OCI-LY7 (cell line): ENCODE results near the gene MCF2L2. TPM values are rescaled to one million over a fixed set of nuclear protein-coding genes. Genes with fewer than 3 reads are reported as not detected.

Experiments
- BruUV-seq: library from RNA; stranded (reverse); fragments of 400-500 nt; replicated peaks from 2 replicates; lab custom pipeline; 2021; lab: Mats Ljungman, UMichigan
- CTCF ChIA-PET: fragments of 300-600 bp; sonication (Branson Sonifier 250); formaldehyde crosslinking; loops from one replicate; lab custom pipeline; 2022; ENCODE audit warnings: antibody characterized with exemption; ENCODE audit not compliant: unreplicated experiment; lab: Charles Lee
- POLR2A ChIA-PET: fragments of 300-600 bp; sonication (Branson Sonifier 250); formaldehyde crosslinking; loops from one replicate; lab custom pipeline; 2022; ENCODE audit warnings: antibody characterized with exemption; lab: Charles Lee
- DNase-seq: peaks from one replicate; pipeline ENCODE4 v3.0.0-alpha.2; 2015; ENCODE audit warnings: low spot score
- H2AFZ ChIP-seq: fragments of 200-600 bp; sonication (generic), shearing (Covaris generic); 2 replicates; pipeline ENCODE4 v1.6.1; 2014; ENCODE audit warnings: mild to moderate bottlenecking, antibody characterized with exemption, low read length, moderate library complexity
- H3K27ac ChIP-seq: fragments of 200-600 bp; sonication (generic); 2 replicates; pipeline ENCODE4 v1.5.1; 2014; ENCODE audit warnings: mixed run types, low read depth, mild to moderate bottlenecking, moderate library complexity, low read length, inconsistent platforms; ENCODE audit not compliant: poor library complexity, severe bottlenecking
- H3K36me3 ChIP-seq: fragments of 200-600 bp; sonication (generic); 2 replicates; pipeline ENCODE4 v1.6.1; 2014; ENCODE audit warnings: mild to moderate bottlenecking, antibody characterized with exemption, low read length, moderate library complexity, mixed read lengths; ENCODE audit not compliant: insufficient read depth
- H3K4me1 ChIP-seq: fragments of 200-600 bp; sonication (generic); 2 replicates; pipeline ENCODE4 v1.5.1; 2014; ENCODE audit warnings: mild to moderate bottlenecking, low read length; ENCODE audit not compliant: insufficient read depth, poor library complexity, severe bottlenecking
- H3K4me2 ChIP-seq: fragments of 200-600 bp; sonication (generic); 2 replicates; pipeline ENCODE4 v1.6.1; 2014; ENCODE audit warnings: mild to moderate bottlenecking, low read length
- H3K4me3 ChIP-seq: fragments of 200-600 bp; sonication (generic); 2 replicates; pipeline ENCODE4 v1.5.1; 2014; ENCODE audit warnings: mild to moderate bottlenecking, low read depth, low read length; ENCODE audit not compliant: poor library complexity, severe bottlenecking
- H3K79me2 ChIP-seq: fragments of 200-600 bp; sonication (generic); 2 replicates; pipeline ENCODE4 v1.6.1; 2016; ENCODE audit warnings: low read depth, mild to moderate bottlenecking, low read length, moderate library complexity, mixed read lengths; ENCODE audit not compliant: insufficient read depth
- H3K9me2 ChIP-seq: fragments of 200-600 bp; sonication (generic); 2 replicates; pipeline ENCODE4 v1.6.1; 2016; ENCODE audit warnings: mild to moderate bottlenecking, low read length, mixed read lengths; ENCODE audit not compliant: insufficient read depth
- H3K9me3 ChIP-seq: fragments of 200-600 bp; sonication (generic); 2 replicates; pipeline ENCODE4 v1.6.1; 2014; ENCODE audit warnings: mild to moderate bottlenecking, mixed run types, low read length, mixed read lengths
- H4K20me1 ChIP-seq: fragments of 200-600 bp; sonication (generic); 2 replicates; pipeline ENCODE4 v1.6.1; 2014; ENCODE audit warnings: mild to moderate bottlenecking, antibody characterized with exemption, low read length, moderate library complexity, mixed read lengths; ENCODE audit not compliant: insufficient read depth
- CTCF ChIP-seq: fragments of 200-600 bp; sonication (generic); conservative IDR thresholded peaks from 2 replicates; pipeline ENCODE4 v1.5.1; 2014; ENCODE audit warnings: mild to moderate bottlenecking, antibody characterized with exemption, low read length, moderate library complexity, mixed read lengths
- EZH2phosphoT487 ChIP-seq: fragments of 200-600 bp; sonication (generic); IDR thresholded peaks from 2 replicates; pipeline ENCODE4 v1.6.1; 2018; ENCODE audit warnings: low read depth, borderline replicate concordance, mild to moderate bottlenecking, mixed run types, antibody characterized with exemption, low read length, moderate library complexity, mixed read lengths
- intact Hi-C: fragments of 100-400 bp; cut with micrococcal nuclease; formaldehyde crosslinking; loops from one replicate; pipeline ENCODE4 v1.10.0; 2022; ENCODE audit not compliant: unreplicated experiment
- total RNA-seq, 2 experiments: library from RNA; depleted of rRNA in 1 of 2; stranded (reverse); fragments of >200 nt in 1 of 2; shearing (Covaris generic) in 1 of 2; gene quantifications; 2 replicates each; pipeline ENCODE4 v1.2.3, GENCODE V29; 2014 to 2022

MCF2L2 gene
- total RNA-seq, 2 experiments from 2014 or later: 6.6 to 8.0 TPM

DNA sequence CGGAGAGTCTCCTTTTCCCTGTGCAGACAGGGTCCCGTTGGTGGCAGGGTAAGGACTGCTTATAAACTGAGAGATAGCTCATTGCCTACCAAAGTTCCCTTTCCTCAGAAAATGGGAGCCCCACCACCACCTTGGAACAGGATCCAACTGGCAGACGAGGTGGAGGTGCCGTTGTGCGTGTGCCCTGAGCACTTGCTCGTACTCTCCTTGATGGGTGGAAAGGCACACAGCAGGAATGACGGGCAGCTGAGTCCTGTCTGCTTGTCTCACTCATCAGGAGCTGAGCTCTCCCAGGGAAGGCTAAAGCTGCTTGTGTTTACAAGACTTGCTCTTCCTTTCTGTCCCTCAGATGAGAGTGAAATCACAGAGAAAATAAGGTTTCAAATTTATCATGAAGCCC, 114.7 kb downstream of the MCF2L2 start:
- CTCF ChIA-PET: no interaction called here
- H4K20me1 ChIP-seq: no peaks in the 10 kb centered on the region
- intact Hi-C loops: no loop called here
- H3K36me3 ChIP-seq: no peaks in the 10 kb centered on the region
- no peaks in the 10 kb centered on the region for H3K4me1 ChIP-seq
- DNase-seq: no peak
- no peak overlapping the region for H2AFZ ChIP-seq
- H3K79me2 ChIP-seq: no peaks in the 10 kb centered on the region
- no peaks in the 10 kb centered on the region for H3K9me3 ChIP-seq
- H3K4me3 ChIP-seq: no peak overlapping the region
- no peak overlapping the region for H3K27ac ChIP-seq
- H3K4me2 ChIP-seq: no peak overlapping the region
- TF ChIP-seq CTCF: no peak
- TF ChIP-seq EZH2phosphoT487: no peak
- no peaks in the 10 kb centered on the region for H3K9me2 ChIP-seq
- BruUV-seq: no TSS peak
- POLR2A ChIA-PET: no interaction called here

DNA sequence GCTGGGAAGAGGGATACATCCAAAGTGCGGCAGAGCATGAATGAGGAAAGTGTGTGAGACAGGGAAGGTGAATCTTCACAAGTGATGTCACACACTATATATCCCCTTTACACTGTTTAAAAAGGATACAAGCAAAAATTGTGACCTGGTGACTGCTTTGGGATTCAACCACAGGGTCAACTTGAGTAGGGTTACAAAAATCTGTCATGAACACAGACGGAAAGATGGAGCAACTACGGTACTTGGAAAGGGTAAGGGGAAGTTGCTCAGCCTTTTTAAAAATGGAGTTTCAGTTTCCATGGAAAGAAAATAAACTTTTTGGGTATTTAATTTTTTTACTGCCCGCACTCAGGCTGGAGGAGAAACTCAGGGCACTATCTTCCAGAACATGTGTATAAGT, 115.1 kb downstream of the MCF2L2 start:
- no peaks in the 10 kb centered on the region for H3K79me2 ChIP-seq
- TF ChIP-seq EZH2phosphoT487 (no peak), CTCF (no peak)
- no peak overlapping the region for H3K4me3 ChIP-seq
- no peak overlapping the region for H3K4me2 ChIP-seq
- BruUV-seq: no TSS peak
- no peaks in the 10 kb centered on the region for H3K9me2 ChIP-seq
- intact Hi-C loops: no loop called here
- no peaks in the 10 kb centered on the region for H3K9me3 ChIP-seq
- H3K4me1 ChIP-seq: no peaks in the 10 kb centered on the region
- CTCF ChIA-PET: no interaction called here
- no peak for DNase-seq
- POLR2A ChIA-PET: no interaction called here
- no peaks in the 10 kb centered on the region for H4K20me1 ChIP-seq
- H2AFZ ChIP-seq: no peak overlapping the region
- no peaks in the 10 kb centered on the region for H3K36me3 ChIP-seq
- H3K27ac ChIP-seq: no peak overlapping the region

DNA sequence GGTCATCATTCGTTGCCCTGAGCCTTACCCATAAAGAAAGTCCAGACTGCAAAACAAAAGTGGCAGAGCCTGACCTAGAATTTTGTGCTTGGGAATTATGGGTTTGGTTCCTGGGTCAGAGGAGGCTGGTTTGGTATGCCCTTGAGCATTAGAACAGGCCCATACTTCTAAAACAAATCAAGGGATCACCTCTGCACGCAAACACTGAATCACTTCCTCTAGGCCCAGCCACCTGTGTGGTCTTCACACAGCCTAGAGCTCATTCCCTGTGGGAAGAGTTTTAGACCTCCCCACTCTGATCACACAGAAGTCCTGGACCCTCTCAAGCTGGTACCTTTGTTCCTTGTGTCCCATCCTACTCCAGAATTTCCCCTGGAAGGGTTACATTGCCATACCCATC, 116.0 kb downstream of the MCF2L2 start:
- H3K27ac ChIP-seq: no peak overlapping the region
- POLR2A ChIA-PET: no interaction called here

More for the DNA sequence above, 116.0 kb downstream of the MCF2L2 start:
- H3K79me2 ChIP-seq: no peaks in the 10 kb centered on the region
- H3K9me3 ChIP-seq: no peaks in the 10 kb centered on the region
- no peaks in the 10 kb centered on the region for H3K36me3 ChIP-seq
- no peak overlapping the region for H3K4me2 ChIP-seq
- H2AFZ ChIP-seq: no peak overlapping the region
- H3K9me2 ChIP-seq: no peaks in the 10 kb centered on the region
- CTCF ChIA-PET: no interaction called here
- TF ChIP-seq CTCF: no peak
- TF ChIP-seq EZH2phosphoT487: no peak
- BruUV-seq: no TSS peak
- no peaks in the 10 kb centered on the region for H4K20me1 ChIP-seq
- intact Hi-C loops: no loop called here
- no peak overlapping the region for H3K4me3 ChIP-seq
- no peak for DNase-seq
- H3K4me1 ChIP-seq: no peaks in the 10 kb centered on the region
